Measurements from ENCODE around the gene ZNF410.
"Not testable (repeated sequence)": the region's sequence is repeated elsewhere in the genome, so short reads cannot be mapped to it uniquely, and the experiment has no call there.

The ZNF410 gene

DNA sequence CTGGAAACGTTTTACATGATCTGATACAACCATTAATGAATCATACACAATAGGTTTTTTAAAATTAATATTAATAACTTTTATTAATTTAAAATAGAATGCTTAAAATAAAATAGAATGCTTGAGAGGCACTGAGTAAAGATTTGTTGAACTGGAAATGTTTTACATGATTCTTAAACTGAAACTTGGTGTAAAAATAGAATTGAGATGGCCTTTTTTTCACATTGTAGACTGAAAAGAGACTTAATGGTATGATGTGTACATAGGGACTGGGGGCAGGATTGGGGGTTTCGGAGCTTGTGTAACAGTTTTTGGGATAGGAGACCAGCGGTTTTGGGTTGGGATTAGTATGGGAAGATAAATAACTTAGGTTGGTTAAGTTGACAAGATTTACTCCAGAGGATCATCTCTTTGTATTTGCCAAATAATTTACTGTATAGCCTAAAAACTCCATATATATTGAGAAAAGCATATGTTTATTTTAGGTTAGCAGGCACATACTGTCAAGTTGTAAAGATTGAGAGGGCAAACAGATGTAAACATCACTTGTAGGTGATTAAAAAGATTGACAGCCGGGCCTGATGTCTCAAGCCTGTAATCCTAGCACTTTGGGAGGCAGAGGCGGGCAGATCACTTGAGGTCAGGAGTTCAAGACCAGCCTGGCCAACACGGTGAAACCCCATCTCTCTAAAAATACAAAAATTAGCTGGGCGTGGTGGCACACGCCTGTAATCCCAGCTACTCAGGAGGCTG is 2.0 kb upstream of the ZNF410 start:
- DNase-seq (ENCODE audit: low read depth in 2 of 2): no peak

DNA sequence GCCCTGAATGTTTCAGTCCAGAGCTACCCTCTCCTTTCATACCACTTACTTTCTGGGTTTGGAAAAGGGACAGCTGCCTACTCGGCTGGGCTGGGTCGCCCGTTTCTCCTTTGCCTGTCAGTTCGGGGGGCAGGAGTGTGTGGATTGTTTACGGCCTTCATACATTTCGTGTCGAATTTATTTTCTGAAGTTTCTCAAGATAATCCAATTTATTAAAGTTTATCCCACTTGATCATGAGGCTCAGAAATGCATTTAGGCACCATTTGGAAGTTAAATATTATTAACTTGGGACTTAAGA is 608 bp downstream of the ZNF410 start:
- DNase-seq (ENCODE audit: low read depth in 2 of 2): no peak

DNA sequence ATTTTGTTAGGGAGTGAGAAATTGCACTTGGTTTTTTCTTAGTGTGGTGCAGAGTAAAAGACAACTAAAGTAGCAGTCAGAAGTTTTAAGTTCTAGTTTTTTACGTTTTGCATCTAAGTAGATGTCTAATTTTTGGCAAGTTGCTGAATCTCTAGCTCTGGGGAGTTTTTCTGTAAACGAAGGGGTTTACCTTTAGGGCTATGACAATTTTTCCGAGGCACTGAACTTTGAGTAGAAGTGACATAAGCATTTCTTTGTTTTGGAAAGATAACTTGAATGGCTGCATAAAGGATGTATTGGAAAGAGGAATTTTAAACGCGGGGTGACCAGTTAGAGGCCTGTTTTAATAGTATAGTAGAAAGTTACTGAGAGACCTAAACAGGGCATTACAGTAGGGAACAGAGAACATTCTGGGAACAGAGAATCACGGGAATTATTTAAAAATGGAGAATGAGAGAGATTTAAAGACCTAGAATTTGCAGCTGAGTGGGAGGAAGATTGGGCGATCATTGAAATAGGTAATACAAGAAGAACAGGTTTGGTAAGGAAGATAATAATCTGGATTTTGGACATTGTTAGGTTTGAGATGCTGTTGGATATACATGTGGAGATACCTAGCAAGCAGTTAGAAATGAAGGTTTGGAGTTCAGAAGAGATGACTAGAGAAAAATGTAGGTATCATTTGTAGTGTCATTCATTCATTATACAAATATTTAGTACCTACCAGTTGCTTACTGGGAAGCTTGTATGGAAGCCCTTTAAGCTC is 1.2 kb downstream of the ZNF410 start:
- no peak for DNase-seq (ENCODE audit: low read depth in 2 of 2)

DNA sequence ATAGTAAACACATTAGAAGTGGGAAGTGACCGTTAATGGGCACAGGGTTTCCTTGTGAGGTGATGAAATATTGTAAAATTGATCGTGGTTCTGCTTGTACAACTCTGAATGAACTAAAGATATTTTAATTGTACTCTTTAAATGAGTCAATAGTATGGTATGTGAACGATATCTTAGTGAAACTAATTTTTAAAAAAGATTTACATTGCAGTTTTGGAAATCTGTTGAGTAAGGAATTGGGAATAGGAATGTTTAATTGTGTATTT is 1.7 kb downstream of the ZNF410 start:
- no peak for DNase-seq (ENCODE audit: low read depth in 2 of 2)

DNA sequence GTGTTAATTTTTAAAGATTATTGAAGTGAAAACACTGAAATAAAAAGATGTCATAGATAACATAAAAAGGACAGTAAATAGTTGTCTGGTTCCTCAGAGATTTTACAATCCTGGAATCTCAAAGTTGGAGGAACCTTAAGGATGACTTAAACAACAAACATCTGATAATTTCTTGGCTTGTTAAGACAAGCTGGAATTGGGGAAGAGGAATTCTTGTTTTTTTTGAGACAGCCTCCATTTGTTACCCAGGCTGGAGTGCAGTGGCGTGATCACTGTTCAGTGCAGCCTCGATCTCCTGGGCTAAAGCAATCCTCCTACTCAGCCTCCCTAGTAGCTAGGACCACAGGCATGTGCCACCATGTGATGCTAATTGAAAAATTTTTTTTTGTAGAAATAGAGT is 2.3 kb downstream of the ZNF410 start:
- DNase-seq (ENCODE audit: low read depth in 2 of 2): no peak

DNA sequence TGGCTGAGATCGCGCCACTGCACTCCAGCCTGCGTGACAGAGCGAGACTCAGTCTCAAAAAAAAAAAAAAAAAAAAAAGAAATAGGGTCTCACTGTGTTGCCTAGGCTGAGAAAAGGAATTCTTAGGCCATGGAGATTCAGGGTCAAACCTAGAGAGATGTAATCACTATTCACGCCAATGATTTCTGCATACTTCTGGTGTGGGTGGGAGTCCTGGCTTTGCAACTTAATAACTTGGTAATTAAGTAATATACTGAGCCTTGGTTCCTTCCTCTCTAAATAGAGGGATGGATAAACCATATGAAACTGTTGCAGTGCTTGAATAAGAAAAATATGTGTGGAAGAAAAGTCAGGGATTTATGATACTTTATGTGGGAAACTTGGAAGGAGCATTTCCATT is 2.7 kb downstream of the ZNF410 start:
- no peak for DNase-seq (ENCODE audit: low read depth in 2 of 2)

DNA sequence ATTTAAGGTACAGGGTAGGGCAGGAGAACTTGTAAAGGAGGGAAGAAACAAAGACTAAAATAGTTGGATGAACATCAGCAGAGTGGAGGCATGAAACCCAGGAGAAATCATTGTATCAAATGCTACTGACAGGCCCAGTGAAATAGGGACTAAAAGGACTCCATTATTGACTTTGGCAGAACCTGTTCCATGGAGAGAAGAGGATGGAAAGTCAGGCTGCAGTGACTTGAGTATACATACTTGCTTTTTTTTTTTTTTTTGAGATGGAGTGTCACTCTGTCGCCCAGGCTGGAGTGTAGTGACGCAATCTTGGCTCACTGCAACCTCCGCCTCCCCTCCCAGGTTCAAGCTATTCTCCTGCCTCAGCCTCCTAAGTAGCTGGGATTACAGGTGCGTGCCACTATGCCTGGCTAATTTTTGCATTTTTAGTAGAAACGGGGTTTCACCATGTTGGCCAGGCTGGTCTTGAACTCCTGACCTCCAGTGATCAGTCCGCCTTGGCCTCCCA is 7.6 kb downstream of the ZNF410 start:
- not testable (repeated sequence) for DNase-seq (ENCODE audit: low read depth in 2 of 2)

DNA sequence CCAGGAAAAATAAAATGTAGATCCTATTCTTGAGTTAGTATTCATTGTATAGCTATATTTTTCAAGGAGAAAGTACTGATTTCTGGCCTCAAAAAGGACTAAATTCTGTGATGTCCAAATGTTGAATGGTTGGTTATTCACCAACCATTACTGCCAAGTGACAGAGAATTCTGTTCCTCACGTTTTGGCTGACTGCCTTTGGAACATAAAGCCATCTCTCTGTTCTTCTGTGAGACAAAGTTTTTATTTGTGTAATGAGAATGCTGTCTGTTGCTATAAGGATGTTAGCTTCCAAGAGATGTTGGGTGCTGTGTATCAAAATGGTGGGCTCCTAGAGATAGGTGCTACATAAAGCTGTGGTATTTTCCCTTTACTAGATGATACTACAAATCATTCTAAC is 9.3 kb downstream of the ZNF410 start:
- no peak for DNase-seq (ENCODE audit: low read depth in 2 of 2)

DNA sequence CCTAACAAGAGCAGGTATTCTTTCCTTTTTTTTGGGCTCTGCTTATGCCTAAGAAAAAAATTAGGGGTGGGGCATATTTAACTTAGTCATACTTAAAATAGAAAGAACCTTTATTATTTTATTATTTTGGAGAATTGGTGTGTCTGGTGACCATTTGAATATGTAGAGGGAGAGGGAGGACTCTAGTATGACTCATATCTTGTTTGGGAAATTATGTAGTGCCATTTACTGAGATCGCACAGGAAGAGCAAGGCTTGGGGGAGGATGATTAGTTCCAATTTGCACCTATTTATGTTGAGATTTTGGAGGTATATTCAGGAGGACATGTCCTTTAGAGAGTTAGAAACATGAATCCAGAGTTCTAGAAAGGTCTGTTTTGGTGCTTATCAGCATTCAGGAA is 9.9 kb downstream of the ZNF410 start:
- DNase-seq (ENCODE audit: low read depth in 2 of 2): no peak

DNA sequence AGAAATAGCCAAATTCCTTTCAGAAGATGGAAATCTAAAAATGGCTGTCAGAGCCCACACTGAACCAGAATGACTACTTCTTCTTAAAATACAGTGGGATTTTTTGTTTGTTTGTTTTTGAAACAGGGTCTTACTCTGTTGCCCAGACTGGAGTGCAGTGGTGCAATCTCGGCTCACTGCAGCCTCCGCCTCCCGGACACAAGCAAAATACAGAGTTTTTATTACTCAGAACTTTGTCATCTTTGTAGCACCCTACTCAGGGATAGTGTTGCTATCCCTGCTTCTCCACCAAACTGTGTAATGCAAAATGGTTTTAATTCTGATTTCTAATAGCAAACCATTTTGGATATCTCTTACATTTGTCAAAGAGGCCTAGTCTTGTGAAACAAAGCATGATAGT is 16.4 kb downstream of the ZNF410 start:
- no peak for DNase-seq (ENCODE audit: low read depth in 2 of 2)

DNA sequence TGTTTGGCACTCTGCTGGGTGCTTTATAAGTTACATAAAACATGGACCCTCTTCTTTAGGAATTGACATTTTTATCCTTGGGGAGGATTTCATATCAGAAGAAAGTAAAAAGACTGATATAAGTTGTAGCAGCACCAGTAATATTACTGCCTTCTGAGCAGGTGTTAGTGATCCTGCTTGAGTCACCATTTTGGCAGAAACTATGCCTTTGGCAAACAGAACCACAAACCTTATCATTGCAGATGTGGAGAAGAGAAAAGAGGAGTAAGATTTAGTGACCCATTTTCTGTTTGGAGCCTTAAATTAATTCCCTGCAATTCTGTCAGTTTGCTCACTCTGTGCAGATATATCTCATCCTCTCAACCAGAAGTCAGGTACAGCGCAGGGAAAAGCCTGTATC is 23.0 kb downstream of the ZNF410 start:
- DNase-seq (ENCODE audit: low read depth in 2 of 2): no peak

DNA sequence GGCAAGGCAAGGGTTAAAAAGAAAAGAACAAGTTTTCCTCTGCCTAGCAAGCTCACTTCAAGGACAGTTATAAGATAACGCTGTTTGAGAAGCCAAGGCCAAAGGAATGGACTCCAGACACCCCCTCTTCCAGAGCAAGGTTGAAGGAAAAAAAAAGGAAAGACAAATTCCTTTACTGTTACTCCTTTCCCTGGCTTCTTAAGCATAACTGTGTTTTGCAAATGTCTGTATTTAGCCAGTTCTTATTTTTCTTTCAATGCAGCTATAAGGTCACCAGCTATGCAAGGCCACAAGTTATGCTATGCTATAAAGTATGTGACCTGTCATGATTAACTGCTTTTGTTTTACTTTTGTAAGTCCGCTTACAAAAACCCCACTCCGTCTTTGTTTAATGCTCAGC is 26.6 kb downstream of the ZNF410 start:
- no peak for DNase-seq (ENCODE audit: low read depth in 2 of 2)

DNA sequence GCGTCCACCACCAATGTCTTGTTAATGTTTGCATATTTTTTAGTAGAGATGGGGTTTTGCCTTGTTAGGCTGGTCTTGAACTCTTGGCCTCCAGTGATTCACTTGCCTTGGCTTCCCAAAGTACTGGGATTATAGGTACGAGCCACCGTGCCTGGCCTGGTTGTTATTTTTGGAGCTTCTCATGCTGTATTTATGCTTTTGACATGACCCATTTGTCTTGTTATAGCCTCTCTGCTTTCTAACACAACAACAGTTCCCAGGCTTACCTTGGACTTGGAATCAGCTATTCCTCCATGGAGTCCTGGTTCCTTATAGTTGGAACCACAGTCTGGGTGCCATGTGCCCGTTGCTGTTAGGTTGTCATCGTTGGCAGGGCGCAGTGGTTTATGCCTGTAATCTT is 29.7 kb downstream of the ZNF410 start:
- DNase-seq (ENCODE audit: low read depth in 2 of 2): no peak

DNA sequence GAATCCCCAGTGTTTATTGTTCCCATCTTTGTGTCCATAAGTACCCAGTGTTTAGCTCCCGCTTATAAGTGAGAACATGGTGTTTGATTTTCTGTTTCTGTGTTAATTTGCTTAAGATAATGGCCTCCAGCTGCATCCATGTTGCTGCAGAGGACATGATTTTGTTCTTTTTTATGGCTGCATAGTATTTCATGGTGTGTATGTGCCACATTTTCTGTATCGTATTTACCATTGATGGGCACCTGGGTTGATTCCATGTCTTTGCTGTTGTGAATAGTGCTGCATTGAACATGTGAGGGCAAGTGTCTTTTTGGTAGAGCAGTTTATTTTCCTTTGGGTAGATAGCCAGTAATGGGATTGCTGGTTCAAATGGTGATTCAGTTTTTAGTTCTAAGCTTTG is 32.8 kb downstream of the ZNF410 start:
- not testable (repeated sequence) for DNase-seq (ENCODE audit: low read depth in 2 of 2)

DNA sequence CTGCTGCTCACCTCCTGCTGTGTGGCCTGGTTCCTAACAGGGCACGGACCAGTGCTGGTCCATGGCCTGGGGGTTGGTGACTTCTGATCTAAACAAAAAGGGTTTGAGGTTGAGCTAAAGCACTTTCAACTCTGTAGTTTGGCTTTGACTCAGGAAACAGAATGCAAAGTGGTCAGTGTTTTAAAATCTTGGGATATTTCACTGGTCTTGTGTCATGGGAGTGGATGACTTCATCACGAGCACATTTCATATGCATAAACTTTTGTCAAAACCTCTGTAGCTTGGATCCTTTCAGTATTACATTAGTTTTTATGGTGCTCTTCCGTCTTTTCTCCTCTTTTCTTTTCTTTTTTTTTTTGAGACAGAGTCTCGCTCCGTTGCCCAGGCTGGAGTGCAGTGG is 37.7 kb downstream of the ZNF410 start:
- DNase-seq (ENCODE audit: low read depth in 2 of 2): no peak

DNA sequence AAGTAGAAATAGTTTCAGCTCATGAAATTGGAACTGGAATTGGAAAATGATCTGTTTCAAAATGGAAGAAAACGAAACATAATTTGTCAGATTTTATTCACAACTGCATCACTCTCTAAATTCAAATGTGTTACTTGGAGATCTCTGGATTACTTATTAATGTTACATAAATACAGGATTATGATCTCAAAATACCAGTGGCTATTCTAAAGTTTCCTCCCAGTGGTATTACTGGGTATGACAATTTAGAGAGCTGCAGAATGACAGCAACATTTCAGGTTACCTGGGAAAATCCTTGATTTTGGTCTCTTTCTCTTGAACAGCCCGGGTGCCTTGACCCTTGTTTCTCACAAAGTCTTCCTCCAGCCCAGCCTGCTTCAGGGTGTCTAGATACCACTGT is 49.0 kb downstream of the ZNF410 start:
- no peak for DNase-seq (ENCODE audit: low read depth in 2 of 2)

DNA sequence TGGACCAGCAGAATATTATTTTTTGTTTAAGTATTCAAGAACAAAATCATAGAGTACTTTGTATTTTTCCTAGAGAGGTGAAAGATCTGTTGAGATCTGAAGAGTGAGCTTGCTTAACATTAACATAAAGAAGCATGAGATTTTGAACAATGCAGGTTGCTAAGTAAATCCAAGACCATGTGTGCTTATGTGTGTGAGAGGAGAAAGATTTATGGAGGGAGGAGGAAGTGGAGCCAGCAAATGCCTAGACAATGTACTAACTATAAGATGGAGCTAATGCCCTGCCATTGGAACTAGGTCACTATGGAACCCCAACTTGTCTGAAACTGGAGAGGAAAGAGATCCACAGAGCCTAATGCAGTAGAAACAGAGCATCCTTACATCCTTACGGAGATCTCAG is 49.9 kb downstream of the ZNF410 start:
- no peak for DNase-seq (ENCODE audit: low read depth in 2 of 2)

DNA sequence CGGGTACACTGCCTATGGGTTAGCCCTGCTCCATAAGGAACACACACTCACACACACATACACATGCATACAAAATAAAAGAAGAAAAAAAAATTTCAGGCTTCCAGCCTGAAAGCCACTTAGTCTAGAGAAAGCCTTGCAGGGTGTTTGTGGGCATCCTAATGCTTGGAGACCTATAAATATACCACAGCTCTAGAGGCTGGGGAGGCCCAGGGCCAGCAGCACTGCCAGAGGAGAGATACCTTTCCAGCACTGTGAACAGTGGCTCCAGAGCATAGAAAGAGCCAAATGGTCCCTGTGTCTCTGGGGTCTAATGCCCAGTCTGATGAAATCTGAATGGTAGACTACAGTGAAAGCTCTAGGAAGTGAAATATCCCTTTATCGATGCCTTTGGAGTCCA is 50.4 kb downstream of the ZNF410 start:
- DNase-seq (ENCODE audit: low read depth in 2 of 2): no peak

DNA sequence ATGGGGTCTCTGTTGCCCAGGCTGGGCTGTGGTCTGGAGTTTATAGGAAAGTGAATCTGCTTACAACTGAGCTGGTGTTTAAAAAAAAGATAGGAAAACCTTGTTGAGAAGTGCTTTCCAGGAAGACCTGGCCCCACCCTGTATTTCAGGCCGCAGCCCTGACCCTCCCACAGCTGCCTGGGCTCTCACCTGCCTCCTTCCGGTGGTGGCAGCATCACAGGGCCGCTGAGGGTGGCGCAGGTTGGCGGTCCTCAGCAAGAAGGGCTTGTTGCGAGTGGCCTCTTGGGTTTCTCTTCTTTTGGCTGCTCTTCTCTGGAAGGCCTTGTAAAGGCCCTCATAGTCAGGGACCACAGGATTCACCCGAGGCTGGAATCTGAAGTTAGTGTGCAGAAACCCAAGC is 55.5 kb downstream of the ZNF410 start:
- no peak for DNase-seq (ENCODE audit: low read depth in 2 of 2)

DNA sequence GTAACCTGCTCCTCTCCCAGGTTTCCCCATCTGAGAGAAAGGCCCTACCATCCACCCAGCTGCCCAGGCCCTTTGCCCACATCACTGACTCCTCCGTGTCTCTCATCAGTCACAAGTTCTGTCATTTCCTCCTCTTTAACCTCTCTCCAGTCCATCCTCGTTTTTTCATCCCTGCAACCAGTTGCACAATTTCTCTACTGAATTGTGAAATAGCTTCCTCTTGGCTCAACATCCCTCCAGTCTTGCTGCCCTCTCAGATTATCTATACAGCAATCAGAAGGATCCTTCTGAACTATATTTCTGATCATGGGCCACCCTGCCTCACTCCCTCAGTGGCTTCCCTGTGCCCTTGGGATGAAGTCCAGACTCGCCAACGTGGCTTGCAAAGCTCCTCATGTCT is 56.4 kb downstream of the ZNF410 start:
- no peak for DNase-seq (ENCODE audit: low read depth in 2 of 2)

DNA sequence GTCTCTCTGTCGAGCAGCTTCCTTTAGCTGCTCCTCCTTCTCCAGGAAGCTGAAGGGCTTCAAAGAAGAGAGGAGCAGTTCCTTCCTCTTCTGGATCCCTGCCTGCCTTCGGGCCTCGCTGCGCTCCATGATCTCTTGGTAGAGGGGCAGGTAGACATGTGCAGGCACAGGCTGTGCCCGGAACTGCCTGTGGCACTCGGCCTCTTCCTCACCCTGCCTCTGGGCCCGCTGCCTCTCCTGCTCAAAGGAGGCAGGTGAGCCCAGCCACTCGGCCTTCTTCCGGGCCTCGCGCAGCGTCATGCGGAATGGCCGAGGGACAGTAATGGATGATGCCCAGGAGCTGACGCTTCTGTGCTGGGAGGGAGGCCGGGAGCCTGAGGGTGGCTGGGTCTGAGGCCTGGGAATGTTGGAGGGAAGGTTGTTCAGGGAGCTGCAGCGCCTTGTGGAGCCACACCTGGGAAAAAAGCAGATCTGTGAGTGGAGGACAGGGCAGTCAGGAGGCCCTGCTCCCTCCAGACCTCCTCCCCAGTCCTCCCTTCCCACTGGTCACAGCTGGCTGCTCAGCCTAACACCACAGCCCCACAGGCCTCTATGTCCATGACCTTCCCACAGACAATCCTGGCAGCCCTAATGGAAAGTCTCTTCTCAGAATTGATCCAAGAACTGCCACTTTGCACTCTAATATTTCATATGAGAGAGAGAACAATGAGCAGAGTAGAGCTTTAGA is 57.9 kb downstream of the ZNF410 start:
- DNase-seq (ENCODE audit: low read depth in 2 of 2): no peak

DNA sequence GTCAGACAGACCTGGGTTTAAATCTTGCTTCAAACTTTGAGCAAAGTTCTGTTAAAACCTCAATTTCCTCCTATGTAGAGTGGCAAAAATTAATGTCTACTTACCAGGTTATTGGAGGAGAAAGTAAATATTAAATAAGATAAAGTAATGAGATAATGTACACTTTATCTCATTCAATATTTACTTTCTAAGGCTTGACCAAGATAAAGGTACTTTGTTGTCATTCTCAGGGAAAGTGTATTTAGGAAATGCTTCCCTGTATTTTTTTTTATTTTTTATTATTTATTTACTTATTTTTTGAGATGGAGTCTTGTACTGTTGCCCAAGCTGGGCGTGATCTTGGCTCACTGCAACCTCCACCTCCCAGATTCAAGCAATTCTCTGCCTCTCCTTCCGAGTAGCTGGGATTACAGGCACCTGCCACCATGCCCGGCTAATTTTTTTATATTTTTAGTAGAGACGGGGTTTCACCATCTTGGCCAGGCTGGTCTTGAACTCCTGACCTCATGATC is 58.6 kb downstream of the ZNF410 start:
- DNase-seq (ENCODE audit: low read depth in 2 of 2): no peak

Measured in activated CD8-positive, alpha-beta memory T cell treated with anti-CD3 and anti-CD28 coated beads for 4 hours (primary cell).